Measurements from ENCODE around the gene ETV6. TPM values are rescaled to one million over a fixed set of nuclear protein-coding genes. Genes with fewer than 3 reads are reported as not detected.

The ETV6 gene
- total RNA-seq, 1 donor from 2014 or later = 33.4 TPM

DNA sequence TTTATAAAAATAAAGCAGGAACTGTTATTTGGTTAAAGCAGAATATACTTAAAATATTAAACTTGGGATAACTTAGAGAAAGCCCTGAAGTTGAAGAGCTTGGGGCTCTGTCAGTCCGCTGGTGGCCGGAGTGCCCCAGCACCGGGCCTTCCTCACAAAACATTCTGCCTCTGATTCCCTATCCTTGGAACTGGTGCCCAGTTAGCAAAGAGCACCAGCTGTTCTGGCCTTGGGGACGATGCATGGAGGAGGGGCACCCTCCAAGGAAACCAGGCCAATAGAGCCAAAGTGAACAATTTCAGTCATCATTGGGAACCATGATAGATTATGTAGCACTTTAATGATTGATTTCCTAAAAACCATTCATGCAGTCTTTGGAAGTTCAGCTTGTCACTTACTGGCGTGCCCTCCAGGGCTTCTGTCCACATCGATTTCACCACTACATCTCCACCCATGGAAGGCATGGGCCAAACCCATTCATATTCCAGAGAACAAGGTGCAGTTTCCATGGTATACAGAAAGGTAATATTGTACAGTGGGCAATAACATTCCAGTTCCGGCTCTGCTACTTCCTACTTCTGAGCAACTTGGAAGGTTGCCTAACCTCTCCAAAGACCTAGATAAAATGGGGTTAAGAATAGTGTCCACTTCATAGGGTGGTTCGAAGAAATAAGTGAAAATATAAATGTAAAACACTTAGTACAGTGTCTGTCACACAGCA, 145.9 kb downstream of the ETV6 start:
- no peaks in the 10 kb centered on the region for H3K9me3 Mint-ChIP-seq (ENCODE audit: low read depth)
- DNase-seq (ENCODE audit: low spot score) = no peak
- peaks cover 4% of the 10 kb centered on the region for H3K36me3 Mint-ChIP-seq (ENCODE audit: low read depth)
- H3K27ac Mint-ChIP-seq (ENCODE audit: unreplicated experiment) = peak overlapping the region; percentile 83
- TF ChIP-seq CTCF (IDR thresholded peaks at IDR 0.05) = no peak
- H3K4me3 Mint-ChIP-seq (ENCODE audit: unreplicated experiment) = peak overlapping the region; percentile 3
- H3K4me1 Mint-ChIP-seq (ENCODE audit: low read depth) = peaks cover 68% of the 10 kb centered on the region
- no peaks in the 10 kb centered on the region for H3K27me3 Mint-ChIP-seq (ENCODE audit: low read depth)

DNA sequence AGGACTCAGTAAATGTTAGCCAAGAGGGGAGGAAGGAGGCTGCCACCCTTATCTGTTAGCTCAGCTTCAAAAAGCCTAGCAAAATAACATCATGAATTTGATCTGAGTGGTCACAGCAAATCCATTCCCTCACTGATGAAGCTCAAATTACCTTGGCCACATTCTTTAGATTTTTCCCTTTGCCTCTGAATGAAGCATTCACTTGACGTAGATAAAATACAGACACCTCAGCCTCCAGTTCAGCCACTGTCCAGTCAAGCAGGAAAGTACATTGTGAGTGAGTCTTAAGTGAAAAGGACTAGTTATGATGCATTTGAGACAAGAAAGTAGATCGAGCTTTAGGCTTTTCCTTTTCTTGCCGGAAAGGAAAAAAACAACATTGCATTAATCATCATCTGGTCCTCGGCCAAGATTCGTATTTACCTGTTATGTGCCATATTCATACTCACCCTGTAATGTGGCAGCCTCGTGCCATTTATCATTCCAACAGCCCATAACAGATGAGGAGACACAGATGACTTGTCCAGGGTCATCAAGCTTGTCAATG, 146.5 kb downstream of the ETV6 start:
- DNase-seq (ENCODE audit: low spot score) = no peak
- Mint-ChIP-seq H3K4me3 (ENCODE audit: unreplicated experiment) (peak overlapping the region; percentile 3), H3K4me1 (ENCODE audit: low read depth) (peaks cover 67% of the 10 kb centered on the region), H3K9me3 (ENCODE audit: low read depth) (no peaks in the 10 kb centered on the region), H3K27me3 (ENCODE audit: low read depth) (no peaks in the 10 kb centered on the region), H3K27ac (ENCODE audit: unreplicated experiment) (peak overlapping the region; percentile 83), H3K36me3 (ENCODE audit: low read depth) (peaks cover 4% of the 10 kb centered on the region)
- TF ChIP-seq CTCF (IDR thresholded peaks at IDR 0.05) = no peak

DNA sequence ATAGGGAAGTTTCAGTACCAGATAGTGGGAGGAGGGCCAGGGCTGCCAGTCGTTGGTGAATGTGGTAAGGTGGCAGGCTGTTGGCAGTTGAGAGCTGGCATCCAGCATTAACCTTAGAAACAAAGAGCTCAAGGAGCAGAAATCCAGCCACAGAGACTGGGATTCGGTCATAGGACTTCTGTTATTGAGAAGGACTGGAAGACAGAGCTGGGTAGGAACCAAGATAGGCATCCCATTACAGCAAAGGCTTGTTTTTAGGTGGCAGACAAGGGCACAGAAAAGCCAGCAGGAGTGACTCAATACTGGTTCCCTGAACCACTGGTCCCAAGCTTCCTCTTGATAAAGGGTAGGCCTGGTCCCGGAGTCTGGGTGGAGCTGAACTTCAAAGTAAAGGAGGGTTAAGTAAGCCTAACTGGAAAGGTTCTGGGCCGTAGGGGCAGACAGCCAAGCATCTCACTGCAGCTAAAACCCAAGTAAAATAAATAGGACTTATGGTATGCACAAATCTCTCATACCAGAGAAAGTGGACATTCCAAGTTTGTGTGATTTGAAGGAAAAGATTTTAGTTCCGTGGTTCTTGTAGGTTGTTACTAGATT, 147.9 kb downstream of the ETV6 start:
- H3K4me1 Mint-ChIP-seq (ENCODE audit: low read depth) = peaks cover 64% of the 10 kb centered on the region
- H3K27me3 Mint-ChIP-seq (ENCODE audit: low read depth) = no peaks in the 10 kb centered on the region
- no peak for DNase-seq (ENCODE audit: low spot score)
- H3K36me3 Mint-ChIP-seq (ENCODE audit: low read depth) = no peaks in the 10 kb centered on the region
- no peaks in the 10 kb centered on the region for H3K9me3 Mint-ChIP-seq (ENCODE audit: low read depth)
- no peak for TF ChIP-seq CTCF (IDR thresholded peaks at IDR 0.05)
- H3K27ac Mint-ChIP-seq (ENCODE audit: unreplicated experiment) = peak overlapping the region; percentile 83
- H3K4me3 Mint-ChIP-seq (ENCODE audit: unreplicated experiment) = no peak overlapping the region

DNA sequence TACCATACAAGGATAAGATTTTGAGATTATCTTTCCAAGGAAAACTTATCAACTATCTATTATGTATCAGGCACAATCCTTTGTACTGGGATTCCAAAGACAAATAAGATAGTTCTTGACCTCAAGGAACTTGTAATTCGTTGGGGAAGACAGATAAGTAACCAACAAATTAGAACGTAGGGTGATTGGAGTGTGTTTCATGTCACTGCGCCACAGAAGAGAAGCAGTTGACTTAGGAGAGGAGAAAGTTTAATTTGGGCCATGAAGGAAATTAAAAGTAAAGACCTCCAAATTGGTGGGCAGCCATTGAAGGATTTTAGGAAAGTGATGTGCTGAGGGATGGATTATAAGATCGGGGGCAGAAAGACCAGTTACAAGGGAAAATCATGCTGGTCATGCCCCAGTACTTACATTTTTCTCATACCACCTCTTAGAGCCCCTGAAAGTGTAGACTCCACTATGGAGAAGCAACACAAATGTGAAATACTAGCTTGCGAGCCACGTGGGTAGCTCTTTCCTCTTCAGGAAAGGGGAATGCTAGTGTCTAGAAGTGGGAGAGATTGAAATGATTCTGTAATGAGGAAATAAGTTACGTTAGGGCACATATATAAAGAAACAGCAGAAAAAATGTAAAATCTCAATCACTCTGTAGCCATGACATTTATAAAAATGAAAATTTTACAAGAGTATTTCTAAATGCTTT, 148.7 kb downstream of the ETV6 start:
- no peaks in the 10 kb centered on the region for H3K36me3 Mint-ChIP-seq (ENCODE audit: low read depth)

More for the DNA sequence above, 148.7 kb downstream of the ETV6 start:
- Mint-ChIP-seq H3K27ac (ENCODE audit: unreplicated experiment) (peak overlapping the region; percentile 83), H3K4me3 (ENCODE audit: unreplicated experiment) (no peak overlapping the region), H3K4me1 (ENCODE audit: low read depth) (peaks cover 64% of the 10 kb centered on the region), H3K9me3 (ENCODE audit: low read depth) (no peaks in the 10 kb centered on the region), H3K27me3 (ENCODE audit: low read depth) (no peaks in the 10 kb centered on the region)
- no peak for TF ChIP-seq CTCF (IDR thresholded peaks at IDR 0.05)
- no peak for DNase-seq (ENCODE audit: low spot score)
